Neural progenitor cell (in vitro differentiated cells): ENCODE measurements around the gene ARMCX5. TPM values are rescaled to one million over a fixed set of nuclear protein-coding genes. Genes with fewer than 3 reads are reported as not detected.

Experiments used
- DNase-seq: peaks from one replicate; pipeline ENCODE4 v3.0.0-alpha.2; 2016; ENCODE audit warnings: low spot score
- H2AFZ ChIP-seq: fragments of 200-600 bp; sonication (generic); replicated peaks from 2 replicates; pipeline ENCODE4 v1.6.1; 2016; ENCODE audit warnings: antibody characterized with exemption
- H3F3A ChIP-seq: fragments of 200-600 bp; sonication (generic); 2 replicates; pipeline ENCODE4 v1.6.1; 2016; ENCODE audit warnings: antibody characterized with exemption, low read depth
- H3K27ac ChIP-seq: fragments of 200-600 bp; sonication (generic); 2 replicates; pipeline ENCODE4 v1.5.1; 2016; ENCODE audit warnings: mild to moderate bottlenecking
- H3K27me3 ChIP-seq: fragments of 200-600 bp; sonication (generic); 2 replicates; pipeline ENCODE4 v1.6.1; 2016; ENCODE audit warnings: mild to moderate bottlenecking, moderate library complexity
- H3K36me3 ChIP-seq: fragments of 200-600 bp; sonication (generic); 2 replicates; pipeline ENCODE4 v1.5.1; 2016
- H3K4me1 ChIP-seq: fragments of 200-600 bp; sonication (generic); 2 replicates; pipeline ENCODE4 v1.6.1; 2016; ENCODE audit warnings: mixed run types
- H3K4me2 ChIP-seq: fragments of 200-600 bp; sonication (generic); 2 replicates; pipeline ENCODE4 v1.6.1; 2016
- H3K4me3 ChIP-seq: fragments of 200-600 bp; sonication (generic); 2 replicates; pipeline ENCODE4 v1.5.1; 2016
- H3K79me2 ChIP-seq: fragments of 200-600 bp; sonication (generic); 2 replicates; pipeline ENCODE4 v1.6.1; 2016; ENCODE audit warnings: low read depth
- H3K9ac ChIP-seq: fragments of 200-600 bp; sonication (generic); 2 replicates; pipeline ENCODE4 v1.6.1; 2016
- H3K9me3 ChIP-seq: fragments of 200-600 bp; sonication (generic); 2 replicates; pipeline ENCODE4 v1.5.1; 2016; ENCODE audit warnings: low read depth
- H4K20me1 ChIP-seq: fragments of 200-600 bp; sonication (generic); 2 replicates; pipeline ENCODE4 v1.6.1; 2016; ENCODE audit warnings: low read depth
- H3K27ac Mint-ChIP-seq: 3 replicates; pipeline ENCODE4 v1.8.0; 2021; ENCODE audit warnings: mixed read lengths
- H3K27me3 Mint-ChIP-seq: 2 replicates; pipeline ENCODE4 v1.8.0; 2022; ENCODE audit warnings: low read depth, mild to moderate bottlenecking, inconsistent platforms, moderate library complexity, mixed read lengths; ENCODE audit not compliant: insufficient read depth
- H3K36me3 Mint-ChIP-seq: 3 replicates; pipeline ENCODE4 v1.8.0; 2021; ENCODE audit warnings: mixed read lengths
- H3K4me1 Mint-ChIP-seq: 3 replicates; pipeline ENCODE4 v1.8.0; 2021; ENCODE audit warnings: mixed read lengths
- H3K4me3 Mint-ChIP-seq: 3 replicates; pipeline ENCODE4 v1.8.0; 2021; ENCODE audit warnings: mild to moderate bottlenecking, moderate library complexity, mixed read lengths
- H3K9me3 Mint-ChIP-seq: 3 replicates; pipeline ENCODE4 v1.8.0; 2020; ENCODE audit warnings: mixed read lengths
- CTCF ChIP-seq: fragments of 200-600 bp; sonication (generic); IDR thresholded peaks from 2 replicates; pipeline ENCODE4 v1.5.1; 2017; ENCODE audit warnings: antibody characterized with exemption, mild to moderate bottlenecking
- EZH2 ChIP-seq: fragments of 200-600 bp; sonication (generic); IDR thresholded peaks from 2 replicates; pipeline ENCODE4 v1.6.1; 2017; ENCODE audit warnings: antibody characterized with exemption, mild to moderate bottlenecking, moderate library complexity
- EZH2phosphoT487 ChIP-seq: fragments of 200-600 bp; sonication (generic); IDR thresholded peaks from 2 replicates; pipeline ENCODE4 v1.6.1; 2017; ENCODE audit warnings: antibody characterized with exemption
- total RNA-seq: library from RNA; depleted of rRNA; stranded (reverse); fragments of >200 nt; gene quantifications from 2 replicates; pipeline ENCODE4 v1.2.3, GENCODE V29; 2015; ENCODE audit warnings: low replicate concordance

ARMCX5 gene
- total RNA-seq: 26.8 and 33.8 TPM in 2 replicates

- H3K27me3 ChIP-seq: no peaks in the 10 kb centered on the region
- Mint-ChIP-seq H3K36me3 (peaks cover 20% of the 10 kb centered on the region), H3K4me3 (peak within 1 kb of the TSS; percentile 99), H3K27me3 (no peaks in the 10 kb centered on the region), H3K4me1 (peaks cover 14% of the 10 kb centered on the region), H3K27ac (peak within 1 kb of the TSS; percentile 94), H3K9me3 (peaks cover 15% of the 10 kb centered on the region)
- DNase-seq: peak; percentile 89
- peak within 1 kb of the TSS; percentile 81 for H3K4me3 ChIP-seq
- H4K20me1 ChIP-seq: peaks cover 3% of the 10 kb centered on the region
- no peaks in the 10 kb centered on the region for H3K9me3 ChIP-seq
- peak within 1 kb of the TSS; percentile 64 for H3K9ac ChIP-seq
- peaks cover 27% of the 10 kb centered on the region for H3K79me2 ChIP-seq
- H3K36me3 ChIP-seq: no peaks in the 10 kb centered on the region
- peak within 1 kb of the TSS; percentile 90 for H2AFZ ChIP-seq
- TF ChIP-seq EZH2phosphoT487 (no peak), CTCF (peak; percentile 26)
- H3F3A ChIP-seq: no peaks in the 10 kb centered on the region
- peak within 1 kb of the TSS; percentile 81 for H3K4me2 ChIP-seq
- no peak within 1 kb of the TSS for H3K27ac ChIP-seq
- no peaks in the 10 kb centered on the region for H3K4me1 ChIP-seq
These were observed at the start of gene ARMCX5 for GRCh38 chrX:102599084-102599950. Gene ARMCX5, plus strand, starts transcription at chrX:102599515. Its CDS starts 2,627 bp downstream, at chrX:102602142.

DNA sequence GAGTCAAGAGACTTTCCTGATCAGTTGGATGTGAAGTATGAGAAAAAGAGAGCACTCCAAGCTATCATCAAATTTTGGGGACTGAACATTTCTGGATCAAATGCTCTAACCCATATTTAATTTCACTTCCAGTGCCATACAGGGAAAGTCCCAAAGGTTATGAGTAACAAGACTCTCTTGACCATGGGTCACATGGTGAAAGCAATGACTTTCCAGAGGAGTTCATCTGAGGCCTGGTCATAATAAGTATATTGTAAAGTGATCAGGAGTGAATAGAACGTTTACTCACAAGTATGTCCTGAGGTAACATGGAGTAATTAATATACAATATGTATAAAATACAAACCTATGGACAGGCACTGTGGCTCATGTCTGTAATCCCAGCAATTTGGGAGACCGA is 40.7 kb upstream of the ARMCX5 start:
- Histone ChIP-seq H3K27ac (no peak overlapping the region), H3K27me3 (no peaks in the 10 kb centered on the region), H3K4me2 (no peak overlapping the region), H3K9me3 (no peaks in the 10 kb centered on the region), H2AFZ (no peak overlapping the region), H3K79me2 (no peaks in the 10 kb centered on the region), H3F3A (peaks cover 7% of the 10 kb centered on the region), H3K4me3 (no peak overlapping the region), H3K9ac (no peak overlapping the region), H4K20me1 (no peaks in the 10 kb centered on the region), H3K4me1 (no peaks in the 10 kb centered on the region), H3K36me3 (no peaks in the 10 kb centered on the region)
- TF ChIP-seq CTCF (no peak), EZH2 (no peak), EZH2phosphoT487 (no peak)
- no peak for DNase-seq
- Mint-ChIP-seq H3K4me3 (no peak overlapping the region), H3K27me3 (peaks cover 6% of the 10 kb centered on the region), H3K4me1 (peaks cover 3% of the 10 kb centered on the region), H3K9me3 (no peaks in the 10 kb centered on the region), H3K27ac (no peak overlapping the region), H3K36me3 (no peaks in the 10 kb centered on the region)

DNA sequence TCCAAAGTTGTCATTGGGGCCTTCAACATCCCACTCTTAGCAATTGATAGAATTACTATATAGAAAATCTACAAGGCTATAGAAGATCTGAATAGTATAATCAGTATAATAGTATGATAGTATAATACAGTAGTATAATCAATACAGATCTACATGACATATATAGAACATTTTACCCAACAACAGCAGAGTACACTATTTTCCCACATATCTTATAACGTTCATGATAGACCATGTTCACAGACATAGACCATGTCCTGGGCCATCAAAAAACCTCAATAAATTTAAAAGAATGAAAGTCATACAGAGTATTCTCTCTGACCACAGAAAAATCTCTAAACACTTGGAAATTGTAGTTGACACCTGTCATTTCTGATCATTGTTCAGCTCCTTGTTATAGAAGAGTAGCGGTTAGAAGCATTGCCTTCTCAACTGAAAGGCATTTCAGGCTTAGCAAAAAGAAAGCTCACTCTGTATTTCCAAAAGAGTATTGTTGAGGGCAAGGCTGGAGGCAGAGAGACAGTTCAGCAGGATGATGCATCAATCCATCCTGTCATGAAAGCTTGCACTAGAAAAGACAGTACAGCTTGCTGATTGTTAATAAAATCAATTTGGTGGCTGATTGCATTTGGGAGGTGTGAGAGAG is 38.8 kb upstream of the ARMCX5 start:
- H3K36me3 ChIP-seq: no peaks in the 10 kb centered on the region
- no peaks in the 10 kb centered on the region for H3K36me3 Mint-ChIP-seq
- no peak for DNase-seq
- H3K4me3 Mint-ChIP-seq: no peak overlapping the region
- H3K9me3 ChIP-seq: no peaks in the 10 kb centered on the region
- no peak overlapping the region for H2AFZ ChIP-seq
- no peak overlapping the region for H3K27ac ChIP-seq
- H3K79me2 ChIP-seq: no peaks in the 10 kb centered on the region
- H3K27me3 ChIP-seq: no peaks in the 10 kb centered on the region
- H3K4me2 ChIP-seq: no peak overlapping the region
- peaks cover 7% of the 10 kb centered on the region for H3F3A ChIP-seq
- peaks cover 6% of the 10 kb centered on the region for H3K27me3 Mint-ChIP-seq
- no peak overlapping the region for H3K9ac ChIP-seq
- H3K4me1 Mint-ChIP-seq: no peaks in the 10 kb centered on the region
- TF ChIP-seq EZH2phosphoT487 (no peak), EZH2 (no peak), CTCF (no peak)
- no peak overlapping the region for H3K4me3 ChIP-seq
- no peaks in the 10 kb centered on the region for H4K20me1 ChIP-seq
- no peaks in the 10 kb centered on the region for H3K4me1 ChIP-seq
- peaks cover under 1% of the 10 kb centered on the region for H3K9me3 Mint-ChIP-seq
- H3K27ac Mint-ChIP-seq: no peak overlapping the region
